ENCODE measurements around the gene CEP104. TPM values are rescaled to one million over a fixed set of nuclear protein-coding genes. Genes with fewer than 3 reads are reported as not detected.

The CEP104 gene
- total and polyA plus RNA-seq, 8 donors: 32.5 to 49.5 (median 35.3) TPM

DNA sequence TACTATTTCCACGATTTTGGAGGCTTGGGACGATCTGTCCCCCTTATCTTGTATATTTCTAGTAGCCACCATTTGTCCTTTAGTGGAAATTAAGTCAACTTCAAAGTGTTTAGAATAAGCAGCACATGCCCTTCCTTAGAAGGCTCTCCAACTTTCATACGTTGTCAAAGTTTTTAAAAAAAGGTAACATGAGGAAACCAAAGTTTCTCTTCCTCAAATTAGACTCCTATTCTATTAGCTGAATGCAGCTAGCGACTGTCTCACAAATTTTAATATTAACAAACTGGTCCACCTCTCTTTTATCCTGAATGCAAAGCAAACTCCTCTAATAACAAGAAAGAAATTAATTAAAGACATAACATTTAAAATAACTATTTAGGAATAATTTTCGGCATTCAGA is 36.2 kb upstream of the CEP104 start:
- intact Hi-C loops (cut with DNase I): no loop called here
- Histone ChIP-seq H3K27me3 (no peaks in the 10 kb centered on the region), H3K9me3 (peaks cover 0 to 6% of the 10 kb centered on the region in 2 donors), H3K36me3 (peaks cover 0 to 53% of the 10 kb centered on the region in 2 donors), H3K4me1 (peaks cover 0 to 26% of the 10 kb centered on the region in 2 donors), H3K4me3 (no peak overlapping the region), H3K27ac (no peak overlapping the region)
- ATAC-seq (no peak), DNase-seq (no peak)
- TF ChIP-seq, protein P1, sequence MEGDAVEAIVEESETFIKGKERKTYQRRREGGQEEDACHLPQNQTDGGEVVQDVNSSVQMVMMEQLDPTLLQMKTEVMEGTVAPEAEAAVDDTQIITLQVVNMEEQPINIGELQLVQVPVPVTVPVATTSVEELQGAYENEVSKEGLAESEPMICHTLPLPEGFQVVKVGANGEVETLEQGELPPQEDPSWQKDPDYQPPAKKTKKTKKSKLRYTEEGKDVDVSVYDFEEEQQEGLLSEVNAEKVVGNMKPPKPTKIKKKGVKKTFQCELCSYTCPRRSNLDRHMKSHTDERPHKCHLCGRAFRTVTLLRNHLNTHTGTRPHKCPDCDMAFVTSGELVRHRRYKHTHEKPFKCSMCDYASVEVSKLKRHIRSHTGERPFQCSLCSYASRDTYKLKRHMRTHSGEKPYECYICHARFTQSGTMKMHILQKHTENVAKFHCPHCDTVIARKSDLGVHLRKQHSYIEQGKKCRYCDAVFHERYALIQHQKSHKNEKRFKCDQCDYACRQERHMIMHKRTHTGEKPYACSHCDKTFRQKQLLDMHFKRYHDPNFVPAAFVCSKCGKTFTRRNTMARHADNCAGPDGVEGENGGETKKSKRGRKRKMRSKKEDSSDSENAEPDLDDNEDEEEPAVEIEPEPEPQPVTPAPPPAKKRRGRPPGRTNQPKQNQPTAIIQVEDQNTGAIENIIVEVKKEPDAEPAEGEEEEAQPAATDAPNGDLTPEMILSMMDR (IDR thresholded peaks at IDR 0.05): no peak

- Histone ChIP-seq H3K4me3 (no peak overlapping the region), H3K27me3 (no peaks in the 10 kb centered on the region), H3K27ac (no peak overlapping the region), H3K36me3 (peaks cover 0 to 57% of the 10 kb centered on the region in 2 donors), H3K9me3 (peaks cover 0 to 2% of the 10 kb centered on the region in 2 donors), H3K4me1 (peaks cover 0 to 26% of the 10 kb centered on the region in 2 donors)
- ATAC-seq: peak; percentile 87
- peak in 3 of 4 donors; percentile 11 to 79 (median 70) for DNase-seq
- intact Hi-C loops (cut with DNase I): no loop called here
- TF ChIP-seq, protein P1 (IDR thresholded peaks at IDR 0.05): no peak
Observed at GRCh38 chr1:3892748-3893147, 35.7 kb upstream of the CEP104 start.

- peak overlapping the region in 1 of 2 donors; percentile 65 for H3K27ac ChIP-seq
- DNase-seq: peak in 1 of 4 donors; percentile 36
- H3K27me3 ChIP-seq: no peaks in the 10 kb centered on the region
- intact Hi-C loops (cut with DNase I): no loop called here
- H3K36me3 ChIP-seq: peaks cover 0 to 71% of the 10 kb centered on the region in 2 donors
- peaks cover 0 to 22% of the 10 kb centered on the region in 2 donors for H3K4me1 ChIP-seq
- ATAC-seq: no peak
- no peak overlapping the region for H3K4me3 ChIP-seq
- TF ChIP-seq, protein P1 (IDR thresholded peaks at IDR 0.05): no peak
- H3K9me3 ChIP-seq: no peaks in the 10 kb centered on the region
Observed at GRCh38 chr1:3891329-3891865, 34.4 kb upstream of the CEP104 start.

GRCh38 chr1:3890389-3891328 is 33.6 kb upstream of the CEP104 start:
- Histone ChIP-seq H3K27me3 (no peaks in the 10 kb centered on the region), H3K27ac (peak overlapping the region in 1 of 2 donors; percentile 65)
- intact Hi-C loops (cut with DNase I): no loop called here

More at GRCh38 chr1:3890389-3891328, 33.6 kb upstream of the CEP104 start:
- peak; percentile 30 for ATAC-seq
- DNase-seq: peak in 1 of 4 donors; percentile 31
- Histone ChIP-seq H3K9me3 (no peaks in the 10 kb centered on the region), H3K4me3 (no peak overlapping the region), H3K4me1 (peaks cover 0 to 19% of the 10 kb centered on the region in 2 donors), H3K36me3 (peaks cover 0 to 76% of the 10 kb centered on the region in 2 donors)
- TF ChIP-seq, protein P1 (IDR thresholded peaks at IDR 0.05): no peak
